T-helper 1 cell treated with Interleukin-12 subunit alpha and Interleukin-12 subunit beta and Interleukin-4 antibody, amounts not matched to agents 30 μg/mL and 1 μg/mL, for 36 hours (primary cell): ENCODE data around the gene ZNF607.
"Not testable (repeated sequence)": the region's sequence is repeated elsewhere in the genome, so short reads cannot be mapped to it uniquely, and the experiment has no call there.

ENCODE experiments used
- H3K27ac Mint-ChIP-seq: one replicate; pipeline ENCODE4 v1.8.0; 2021; ENCODE audit warnings: mild to moderate bottlenecking, mixed read lengths
- H3K27me3 Mint-ChIP-seq: one replicate; pipeline ENCODE4 v1.8.0; 2021; ENCODE audit warnings: low read depth, mixed read lengths
- H3K36me3 Mint-ChIP-seq: one replicate; pipeline ENCODE4 v1.8.0; 2021; ENCODE audit warnings: low read depth, mixed read lengths
- H3K4me1 Mint-ChIP-seq: one replicate; pipeline ENCODE4 v1.8.0; 2021; ENCODE audit warnings: low read depth, mixed read lengths
- H3K4me3 Mint-ChIP-seq: one replicate; pipeline ENCODE4 v1.8.0; 2021; ENCODE audit warnings: mild to moderate bottlenecking, moderate library complexity, mixed read lengths
- H3K9me3 Mint-ChIP-seq: one replicate; pipeline ENCODE4 v1.8.0; 2021; ENCODE audit warnings: mixed read lengths

ZNF607 gene

GRCh38 chr19:37719111-37719926 lies at the start of gene ZNF607:
Gene ZNF607, minus strand, starts transcription at chr19:37719761. Its CDS starts 8,143 bp downstream, at chr19:37711618.
- H3K36me3 Mint-ChIP-seq: peaks cover 9% of the 10 kb centered on the region
- peak within 1 kb of the TSS; percentile 67 for H3K27ac Mint-ChIP-seq
- peaks cover 47% of the 10 kb centered on the region for H3K9me3 Mint-ChIP-seq
- H3K4me3 Mint-ChIP-seq: peak within 1 kb of the TSS; percentile 83
- peaks cover 7% of the 10 kb centered on the region for H3K4me1 Mint-ChIP-seq
- no peaks in the 10 kb centered on the region for H3K27me3 Mint-ChIP-seq

- Mint-ChIP-seq H3K27me3 (no peaks in the 10 kb centered on the region), H3K36me3 (peaks cover 32% of the 10 kb centered on the region), H3K4me3 (no peak overlapping the region), H3K4me1 (no peaks in the 10 kb centered on the region), H3K9me3 (peaks cover 42% of the 10 kb centered on the region), H3K27ac (no peak overlapping the region)
Measured at GRCh38 chr19:37763488-37763887, 43.9 kb upstream of the ZNF607 start.

- not testable (repeated sequence) for H3K4me3 Mint-ChIP-seq, H3K4me1 Mint-ChIP-seq, H3K27ac Mint-ChIP-seq, H3K27me3 Mint-ChIP-seq
- H3K36me3 Mint-ChIP-seq: peaks cover 17% of the 10 kb centered on the region
- H3K9me3 Mint-ChIP-seq: peaks cover 50% of the 10 kb centered on the region
Measured at GRCh38 chr19:37757683-37758082, 38.1 kb upstream of the ZNF607 start.

GRCh38 chr19:37738371-37738770 lies 18.8 kb upstream of the ZNF607 start:
- no peak overlapping the region for H3K4me3 Mint-ChIP-seq
- no peaks in the 10 kb centered on the region for H3K4me1 Mint-ChIP-seq
- peaks cover 75% of the 10 kb centered on the region for H3K9me3 Mint-ChIP-seq
- H3K36me3 Mint-ChIP-seq: peaks cover 22% of the 10 kb centered on the region
- no peaks in the 10 kb centered on the region for H3K27me3 Mint-ChIP-seq
- no peak overlapping the region for H3K27ac Mint-ChIP-seq

GRCh38 chr19:37725181-37725580 lies 5.6 kb upstream of the ZNF607 start:
- Mint-ChIP-seq H3K9me3 (peaks cover 42% of the 10 kb centered on the region), H3K27ac (no peak overlapping the region), H3K4me1 (no peaks in the 10 kb centered on the region), H3K4me3 (no peak overlapping the region), H3K36me3 (no peaks in the 10 kb centered on the region), H3K27me3 (no peaks in the 10 kb centered on the region)

- Mint-ChIP-seq H3K27ac (peak overlapping the region; percentile 67), H3K36me3 (peaks cover 9% of the 10 kb centered on the region), H3K4me1 (peaks cover 7% of the 10 kb centered on the region), H3K4me3 (peak overlapping the region; percentile 83), H3K27me3 (no peaks in the 10 kb centered on the region), H3K9me3 (peaks cover 49% of the 10 kb centered on the region)
Measured at GRCh38 chr19:37719927-37720265, 335 bp upstream of the ZNF607 start.

GRCh38 chr19:37718304-37718703 lies 1.3 kb downstream of the ZNF607 start:
- Mint-ChIP-seq H3K4me1 (peaks cover 7% of the 10 kb centered on the region), H3K4me3 (peak overlapping the region; percentile 83), H3K36me3 (peaks cover 9% of the 10 kb centered on the region), H3K27ac (no peak overlapping the region), H3K27me3 (no peaks in the 10 kb centered on the region), H3K9me3 (peaks cover 46% of the 10 kb centered on the region)

GRCh38 chr19:37716140-37716539 lies 3.4 kb downstream of the ZNF607 start:
- H3K4me3 Mint-ChIP-seq: no peak overlapping the region
- peaks cover 52% of the 10 kb centered on the region for H3K9me3 Mint-ChIP-seq
- no peaks in the 10 kb centered on the region for H3K27me3 Mint-ChIP-seq
- no peak overlapping the region for H3K27ac Mint-ChIP-seq
- H3K4me1 Mint-ChIP-seq: peaks cover 7% of the 10 kb centered on the region
- H3K36me3 Mint-ChIP-seq: peaks cover 17% of the 10 kb centered on the region

GRCh38 chr19:37706052-37706605 lies 13.4 kb downstream of the ZNF607 start:
- H3K27me3 Mint-ChIP-seq: no peaks in the 10 kb centered on the region
- no peaks in the 10 kb centered on the region for H3K4me1 Mint-ChIP-seq
- no peak overlapping the region for H3K4me3 Mint-ChIP-seq
- peaks cover 30% of the 10 kb centered on the region for H3K36me3 Mint-ChIP-seq
- H3K27ac Mint-ChIP-seq: no peak overlapping the region
- peaks cover 61% of the 10 kb centered on the region for H3K9me3 Mint-ChIP-seq

GRCh38 chr19:37699057-37699456 lies 20.5 kb downstream of the ZNF607 start:
- no peaks in the 10 kb centered on the region for H3K27me3 Mint-ChIP-seq
- peaks cover 25% of the 10 kb centered on the region for H3K36me3 Mint-ChIP-seq
- H3K4me1 Mint-ChIP-seq: no peaks in the 10 kb centered on the region
- H3K27ac Mint-ChIP-seq: no peak overlapping the region
- peaks cover 70% of the 10 kb centered on the region for H3K9me3 Mint-ChIP-seq
- no peak overlapping the region for H3K4me3 Mint-ChIP-seq

GRCh38 chr19:37698216-37698615 lies 21.3 kb downstream of the ZNF607 start:
- Mint-ChIP-seq H3K27me3 (no peaks in the 10 kb centered on the region), H3K36me3 (peaks cover 24% of the 10 kb centered on the region), H3K4me1 (no peaks in the 10 kb centered on the region), H3K27ac (no peak overlapping the region), H3K9me3 (peaks cover 71% of the 10 kb centered on the region), H3K4me3 (no peak overlapping the region)

GRCh38 chr19:37695144-37695899 lies 24.2 kb downstream of the ZNF607 start:
- no peaks in the 10 kb centered on the region for H3K27me3 Mint-ChIP-seq
- no peak overlapping the region for H3K27ac Mint-ChIP-seq
- no peak overlapping the region for H3K4me3 Mint-ChIP-seq
- peaks cover 21% of the 10 kb centered on the region for H3K36me3 Mint-ChIP-seq
- H3K9me3 Mint-ChIP-seq: peaks cover 63% of the 10 kb centered on the region
- H3K4me1 Mint-ChIP-seq: peaks cover 4% of the 10 kb centered on the region

- no peak overlapping the region for H3K27ac Mint-ChIP-seq
- peaks cover 43% of the 10 kb centered on the region for H3K9me3 Mint-ChIP-seq
- H3K36me3 Mint-ChIP-seq: peaks cover 10% of the 10 kb centered on the region
- H3K4me3 Mint-ChIP-seq: no peak overlapping the region
- H3K27me3 Mint-ChIP-seq: no peaks in the 10 kb centered on the region
- peaks cover 4% of the 10 kb centered on the region for H3K4me1 Mint-ChIP-seq
Measured at GRCh38 chr19:37692956-37693620, 26.5 kb downstream of the ZNF607 start.

- H3K4me1 Mint-ChIP-seq: peaks cover 4% of the 10 kb centered on the region
- H3K27ac Mint-ChIP-seq: peak overlapping the region; percentile 50
- H3K27me3 Mint-ChIP-seq: no peaks in the 10 kb centered on the region
- peaks cover 7% of the 10 kb centered on the region for H3K36me3 Mint-ChIP-seq
- H3K9me3 Mint-ChIP-seq: peaks cover 35% of the 10 kb centered on the region
- H3K4me3 Mint-ChIP-seq: peak overlapping the region; percentile 87
Measured at GRCh38 chr19:37691881-37692504, 27.6 kb downstream of the ZNF607 start.
